Suprapubic skin (tissue), 4 donors: ENCODE measurements around the gene OOEP.

Experiments used
- EP300 ChIP-seq: sonication (generic); formaldehyde crosslinking; IDR thresholded peaks from one replicate; pipeline ENCODE4 v1.6.1; 2017; ENCODE audit warnings: antibody characterized with exemption
- POLR2A ChIP-seq, 2 donors: fragments of 450-650 bp; IDR thresholded peaks; one replicate each; pipeline ENCODE4 v1.6.1; 2017; ENCODE audit warnings: antibody characterized with exemption in 2 of 2, mild to moderate bottlenecking in 2 of 2, moderate library complexity in 2 of 2
- POLR2AphosphoS5 ChIP-seq, 3 donors: sonication (generic); formaldehyde crosslinking; IDR thresholded peaks; one replicate each; pipeline ENCODE4 v1.6.1; 2017; ENCODE audit warnings: antibody characterized with exemption in 3 of 3
- TF ChIP-seq, protein P1 (sequence below), 2 donors: fragments of 200-600 bp in 1 of 2; fragments of 450-650 bp in 1 of 2; sonication (generic) in 1 of 2; IDR thresholded peaks; one replicate each; pipeline ENCODE4 v1.5.1; 2016 to 2019; ENCODE audit warnings: antibody characterized with exemption in 2 of 2, mild to moderate bottlenecking in 1 of 2, moderate library complexity in 1 of 2

- no peak for TF ChIP-seq POLR2A (IDR thresholded peaks at IDR 0.05)
- TF ChIP-seq, protein P1, sequence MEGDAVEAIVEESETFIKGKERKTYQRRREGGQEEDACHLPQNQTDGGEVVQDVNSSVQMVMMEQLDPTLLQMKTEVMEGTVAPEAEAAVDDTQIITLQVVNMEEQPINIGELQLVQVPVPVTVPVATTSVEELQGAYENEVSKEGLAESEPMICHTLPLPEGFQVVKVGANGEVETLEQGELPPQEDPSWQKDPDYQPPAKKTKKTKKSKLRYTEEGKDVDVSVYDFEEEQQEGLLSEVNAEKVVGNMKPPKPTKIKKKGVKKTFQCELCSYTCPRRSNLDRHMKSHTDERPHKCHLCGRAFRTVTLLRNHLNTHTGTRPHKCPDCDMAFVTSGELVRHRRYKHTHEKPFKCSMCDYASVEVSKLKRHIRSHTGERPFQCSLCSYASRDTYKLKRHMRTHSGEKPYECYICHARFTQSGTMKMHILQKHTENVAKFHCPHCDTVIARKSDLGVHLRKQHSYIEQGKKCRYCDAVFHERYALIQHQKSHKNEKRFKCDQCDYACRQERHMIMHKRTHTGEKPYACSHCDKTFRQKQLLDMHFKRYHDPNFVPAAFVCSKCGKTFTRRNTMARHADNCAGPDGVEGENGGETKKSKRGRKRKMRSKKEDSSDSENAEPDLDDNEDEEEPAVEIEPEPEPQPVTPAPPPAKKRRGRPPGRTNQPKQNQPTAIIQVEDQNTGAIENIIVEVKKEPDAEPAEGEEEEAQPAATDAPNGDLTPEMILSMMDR (IDR thresholded peaks at IDR 0.05): no peak
- no peak for TF ChIP-seq EP300
- TF ChIP-seq POLR2AphosphoS5 (IDR thresholded peaks at IDR 0.05): no peak
These were observed 6.2 kb downstream of the OOEP start for GRCh38 chr6:73363537-73363875.
